Gastrocnemius medialis (tissue), 4 donors: Measurements from ENCODE around the gene BLACAT1.

Experiments used
- CTCF ChIP-seq, 5 experiments: fragments of 450-650 bp in 3 of 5; fragments of 200-600 bp in 2 of 5; sonication (generic) in 2 of 5; IDR thresholded peaks in 4 of 5; conservative IDR thresholded peaks in 1 of 5; 1 replicate in 4 of 5; 2 replicates in 1 of 5; pipeline ENCODE4 v1.5.1; 2016 to 2019; ENCODE audit warnings: antibody characterized with exemption in 5 of 5, mild to moderate bottlenecking in 3 of 5, moderate library complexity in 3 of 5
- POLR2A ChIP-seq, 2 donors: fragments of 450-650 bp; IDR thresholded peaks; one replicate each; pipeline ENCODE4 v1.6.1; 2017; ENCODE audit warnings: antibody characterized with exemption in 2 of 2, mild to moderate bottlenecking in 2 of 2, moderate library complexity in 2 of 2

DNA sequence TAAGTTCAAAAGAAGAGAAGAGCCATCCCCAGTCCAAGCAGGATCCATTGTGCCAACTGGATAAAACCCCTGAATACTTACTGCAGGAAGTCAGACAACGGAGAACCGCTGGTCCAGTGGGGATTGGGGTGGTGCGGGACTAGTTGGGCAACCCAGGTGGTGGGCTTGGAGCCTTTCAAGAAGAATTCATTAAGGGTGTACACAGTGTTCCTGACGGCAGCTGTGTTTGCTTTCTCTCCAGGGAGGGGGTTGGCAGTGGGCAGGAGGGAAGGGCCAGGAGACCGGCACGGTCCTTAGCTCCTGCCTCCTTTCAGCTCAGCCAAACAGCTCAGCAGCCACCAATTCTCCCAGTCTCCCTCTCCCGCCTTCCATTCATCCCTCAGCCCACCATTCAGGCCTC lies 41.5 kb upstream of the BLACAT1 start:
- TF ChIP-seq CTCF (IDR thresholded peaks at IDR 0.05 in 4 of 5, conservative IDR thresholded peaks at IDR 0.05 in 1 of 5) (no peak), POLR2A (IDR thresholded peaks at IDR 0.05) (no peak)
